Activated CD8-positive, alpha-beta memory T cell treated with anti-CD3 and anti-CD28 coated beads, Interleukin-2, amount 50 U/mL, for 24 hours (primary cell): Measurements from ENCODE around the gene TMEM132A.

Experiments used
- DNase-seq: peaks from one replicate; pipeline ENCODE4 v3.0.0-alpha.2; 2020; ENCODE audit errors: extremely low read depth

Gene TMEM132A

DNA sequence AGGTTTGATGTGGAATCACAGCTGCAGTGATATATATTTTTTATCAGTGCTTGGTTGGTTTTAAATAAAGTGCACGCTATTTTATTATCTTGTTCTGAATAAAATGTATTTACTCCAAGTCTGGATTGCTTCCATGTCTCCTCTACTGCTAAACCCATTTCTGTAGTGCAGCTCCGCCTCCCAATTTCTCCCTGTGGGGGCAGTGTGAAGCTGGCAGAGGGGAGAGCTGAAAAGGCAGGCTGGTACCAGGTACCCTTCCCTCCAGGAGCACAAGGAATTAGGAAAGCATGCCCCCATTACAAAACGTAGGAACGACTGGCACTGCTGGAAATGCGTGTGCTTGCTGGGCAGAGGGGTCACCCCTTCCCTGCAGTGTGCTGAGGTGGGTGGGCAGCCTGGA is 934 bp upstream of the TMEM132A start:
- DNase-seq, result no peak

DNA sequence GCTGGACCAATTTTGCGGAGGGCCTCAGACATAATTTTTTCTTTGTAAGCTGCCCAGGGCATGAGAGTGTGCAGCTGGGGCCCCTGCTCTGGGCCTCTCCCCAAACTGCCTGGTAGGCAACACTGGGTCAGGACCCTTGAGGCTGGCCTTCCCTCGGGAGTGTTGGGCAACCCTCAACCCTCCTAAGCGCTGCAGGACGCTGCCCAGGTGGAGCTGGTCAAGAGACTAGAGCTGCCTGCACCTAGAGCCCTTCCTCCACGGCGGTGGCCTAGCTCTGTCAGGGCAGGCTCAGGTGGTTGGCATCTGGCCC is 505 bp upstream of the TMEM132A start:
- DNase-seq, result no peak

DNA sequence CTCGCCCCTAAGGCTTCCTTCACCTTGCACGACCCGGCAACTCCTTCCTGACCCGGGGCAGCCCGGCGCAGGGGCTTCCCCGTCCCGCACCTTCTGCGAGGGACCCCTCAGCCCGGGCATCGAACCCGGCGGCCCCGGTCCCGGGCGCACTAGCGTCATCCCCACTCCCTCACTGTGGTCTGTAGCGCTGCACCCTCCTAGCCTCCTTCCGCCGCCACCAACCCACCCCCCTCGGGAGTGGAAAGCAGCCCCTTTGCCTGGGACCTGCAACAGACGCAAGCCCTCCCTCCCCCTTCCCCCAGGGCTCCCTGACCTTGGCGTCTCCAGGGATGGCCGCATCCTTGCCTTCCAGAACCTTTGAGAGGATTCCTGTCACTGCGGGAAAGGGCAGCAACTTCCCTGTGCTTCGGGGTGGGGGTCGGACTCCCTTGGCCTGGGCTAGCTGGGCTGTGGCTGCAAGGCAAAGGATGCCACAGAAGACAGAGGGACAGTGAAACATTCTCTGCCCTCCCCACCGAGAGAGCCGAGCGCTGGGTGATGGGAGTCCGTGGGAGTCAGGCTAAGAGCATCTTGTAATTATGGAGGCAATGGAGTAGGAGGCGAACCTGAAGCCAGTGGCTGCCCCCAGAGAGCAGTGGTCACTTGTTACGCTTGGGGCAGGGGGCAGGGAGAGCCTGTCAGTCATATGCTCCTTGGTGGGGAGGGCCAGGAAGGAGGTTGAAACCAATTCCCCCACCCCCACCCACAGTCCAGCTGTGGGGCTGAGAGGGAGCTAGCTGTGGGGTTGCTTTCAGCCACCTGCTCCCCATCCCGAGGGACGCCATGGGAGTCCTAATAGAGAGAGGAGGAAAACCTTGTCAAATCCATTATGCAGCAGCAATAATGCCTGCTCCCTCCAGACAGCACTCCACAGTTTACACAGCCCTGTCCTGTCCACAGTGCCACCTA is 920 bp downstream of the TMEM132A start:
- no peak for DNase-seq

DNA sequence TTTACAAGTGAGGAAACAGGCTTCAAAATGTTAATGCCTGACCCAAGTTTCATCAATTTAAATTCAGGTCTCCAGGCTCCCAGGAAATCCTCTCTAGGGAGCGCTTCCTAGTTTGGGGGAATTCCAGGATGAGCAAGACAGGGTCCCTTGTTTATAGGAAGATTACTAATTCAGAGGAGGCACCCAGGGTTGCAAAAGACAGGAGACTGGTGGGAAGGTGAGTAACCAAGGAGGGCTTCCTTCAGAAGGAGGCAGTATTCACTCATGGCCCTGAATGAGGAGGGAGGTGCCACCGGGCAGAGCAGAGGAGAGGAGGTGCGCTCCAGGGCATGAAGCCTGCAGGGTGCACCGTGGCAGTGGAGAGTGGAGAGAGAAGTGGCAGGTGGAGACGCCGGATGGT is 1.6 kb downstream of the TMEM132A start:
- no peak for DNase-seq

DNA sequence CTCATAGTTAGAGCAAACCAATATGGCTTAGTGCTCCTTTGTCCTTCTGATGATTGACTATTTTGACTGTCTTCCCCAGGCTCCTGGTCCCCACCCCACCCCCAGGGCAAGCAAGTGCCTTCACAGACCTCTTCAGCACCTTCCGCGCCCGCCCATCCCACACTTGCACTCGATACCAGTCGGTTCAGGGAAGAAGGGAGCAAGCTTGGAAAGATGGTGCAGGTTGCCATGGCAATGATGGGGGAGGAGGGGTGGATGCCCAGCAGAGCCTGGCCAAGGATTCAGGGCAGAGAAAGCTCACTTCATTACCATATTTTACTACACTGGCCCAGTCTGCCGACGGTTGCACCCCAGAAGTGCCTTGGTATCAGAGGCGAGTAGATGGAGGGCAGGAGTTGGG is 2.2 kb downstream of the TMEM132A start:
- no peak for DNase-seq

DNA sequence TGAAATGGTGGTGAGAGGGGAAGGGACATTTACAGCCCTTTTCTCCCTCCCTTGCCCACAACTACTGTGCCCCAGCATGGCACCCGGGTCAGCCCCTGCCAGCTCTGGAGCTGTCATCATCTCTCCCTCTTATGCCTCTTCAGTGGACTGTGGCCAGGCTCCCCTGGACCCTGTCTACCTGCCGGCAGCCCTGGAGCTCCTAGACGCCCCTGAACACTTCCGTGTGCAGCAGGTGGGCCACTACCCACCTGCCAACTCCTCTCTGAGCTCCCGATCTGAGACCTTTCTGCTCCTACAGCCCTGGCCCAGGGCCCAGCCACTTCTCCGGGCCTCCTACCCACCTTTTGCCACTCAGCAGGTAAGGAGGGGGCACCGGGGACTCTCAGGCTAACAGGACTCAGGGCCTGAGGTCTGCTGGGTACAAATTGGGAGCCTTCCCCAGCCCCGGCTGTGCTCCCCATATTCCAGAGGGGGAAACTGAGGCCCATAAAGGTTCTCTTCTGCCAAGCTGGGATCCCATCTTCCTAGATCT is 2.9 kb downstream of the TMEM132A start:
- no peak for DNase-seq

DNA sequence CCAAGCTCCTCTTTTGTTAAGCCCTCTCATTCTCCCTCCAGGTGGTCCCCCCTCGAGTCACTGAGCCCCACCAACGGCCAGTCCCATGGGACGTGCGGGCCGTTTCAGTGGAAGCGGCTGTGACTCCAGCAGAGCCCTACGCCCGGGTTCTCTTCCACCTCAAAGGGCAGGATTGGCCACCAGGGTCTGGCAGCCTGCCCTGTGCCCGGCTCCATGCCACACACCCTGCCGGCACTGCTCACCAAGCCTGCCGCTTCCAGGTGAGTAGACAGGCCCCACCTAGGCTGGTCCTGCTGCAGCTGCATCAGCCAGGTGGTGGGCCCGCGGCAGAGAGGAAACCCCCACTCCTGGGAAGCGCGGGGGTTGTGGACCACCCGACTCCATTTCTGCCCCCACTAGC is 3.3 kb downstream of the TMEM132A start:
- no peak for DNase-seq

DNA sequence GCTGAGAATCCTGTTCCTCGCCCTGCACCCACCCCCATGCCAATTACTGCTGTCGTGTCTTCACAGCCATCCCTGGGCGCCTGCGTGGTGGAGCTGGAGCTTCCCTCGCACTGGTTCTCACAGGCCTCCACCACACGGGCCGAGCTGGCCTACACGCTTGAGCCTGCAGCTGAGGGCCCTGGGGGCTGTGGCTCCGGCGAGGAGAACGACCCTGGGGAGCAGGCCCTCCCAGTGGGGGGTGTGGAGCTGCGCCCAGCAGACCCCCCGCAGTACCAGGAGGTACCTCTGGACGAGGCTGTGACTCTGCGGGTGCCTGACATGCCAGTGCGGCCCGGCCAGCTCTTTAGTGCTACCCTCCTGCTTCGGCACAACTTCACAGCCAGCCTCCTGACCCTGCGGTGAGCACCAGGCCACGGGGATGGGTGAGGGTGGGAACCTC is 4.3 kb downstream of the TMEM132A start:
- no peak for DNase-seq

DNA sequence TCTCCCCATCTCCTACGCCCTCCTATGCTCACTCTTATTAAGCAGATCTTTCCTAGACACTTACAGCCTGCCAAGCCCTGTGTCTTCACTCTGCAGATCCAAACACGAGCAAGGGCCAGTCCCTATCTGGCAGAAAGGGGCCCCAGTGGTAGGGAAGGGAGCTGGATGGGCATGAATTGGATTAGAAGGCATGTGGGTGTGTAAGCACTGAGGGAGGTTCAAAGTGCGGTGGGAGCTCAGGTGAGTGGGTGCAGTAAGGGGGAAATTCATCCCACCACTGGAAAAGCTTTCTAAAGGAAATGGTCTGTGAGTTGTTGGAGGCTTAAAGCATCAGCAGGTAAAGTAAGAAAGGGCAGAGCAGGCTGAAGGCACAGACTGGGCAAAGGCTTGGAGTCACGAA is 5.5 kb downstream of the TMEM132A start:
- no peak for DNase-seq

DNA sequence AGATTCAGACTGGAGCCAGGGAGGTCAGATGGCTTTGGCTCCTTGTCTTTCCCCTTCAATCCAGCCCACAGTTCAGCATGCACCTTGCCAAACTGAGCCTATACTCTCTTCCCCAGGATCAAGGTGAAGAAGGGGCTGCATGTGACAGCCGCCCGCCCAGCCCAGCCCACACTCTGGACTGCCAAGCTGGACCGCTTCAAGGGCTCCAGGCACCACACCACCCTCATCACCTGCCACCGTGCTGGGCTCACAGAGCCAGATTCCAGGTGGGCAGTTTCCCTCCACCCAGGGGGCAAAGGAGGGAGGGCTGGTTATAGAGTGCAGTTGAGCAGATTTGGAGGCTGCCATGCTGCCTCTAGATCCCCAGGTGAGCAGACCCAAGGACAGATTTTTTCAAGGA is 6.1 kb downstream of the TMEM132A start:
- no peak for DNase-seq

DNA sequence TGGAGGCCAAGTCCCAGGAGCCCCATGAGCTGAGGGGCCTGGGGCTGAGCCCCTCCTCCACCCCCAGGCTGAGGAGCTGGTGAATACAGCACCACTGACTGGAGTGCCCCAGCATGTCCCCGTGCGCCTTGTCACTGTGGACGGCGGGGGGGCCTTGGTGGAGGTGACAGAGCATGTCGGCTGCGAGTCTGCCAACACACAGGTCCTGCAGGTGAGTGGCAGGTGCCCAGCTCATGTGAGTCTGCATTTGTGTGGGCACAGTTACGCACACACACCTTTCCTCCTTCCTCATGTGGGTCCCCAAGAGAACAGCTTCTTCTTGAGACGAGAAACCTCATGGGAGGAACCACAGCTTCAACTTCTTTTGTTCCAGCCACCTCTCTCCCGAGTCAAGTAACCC is 7.7 kb downstream of the TMEM132A start:
- DNase-seq, result no peak

DNA sequence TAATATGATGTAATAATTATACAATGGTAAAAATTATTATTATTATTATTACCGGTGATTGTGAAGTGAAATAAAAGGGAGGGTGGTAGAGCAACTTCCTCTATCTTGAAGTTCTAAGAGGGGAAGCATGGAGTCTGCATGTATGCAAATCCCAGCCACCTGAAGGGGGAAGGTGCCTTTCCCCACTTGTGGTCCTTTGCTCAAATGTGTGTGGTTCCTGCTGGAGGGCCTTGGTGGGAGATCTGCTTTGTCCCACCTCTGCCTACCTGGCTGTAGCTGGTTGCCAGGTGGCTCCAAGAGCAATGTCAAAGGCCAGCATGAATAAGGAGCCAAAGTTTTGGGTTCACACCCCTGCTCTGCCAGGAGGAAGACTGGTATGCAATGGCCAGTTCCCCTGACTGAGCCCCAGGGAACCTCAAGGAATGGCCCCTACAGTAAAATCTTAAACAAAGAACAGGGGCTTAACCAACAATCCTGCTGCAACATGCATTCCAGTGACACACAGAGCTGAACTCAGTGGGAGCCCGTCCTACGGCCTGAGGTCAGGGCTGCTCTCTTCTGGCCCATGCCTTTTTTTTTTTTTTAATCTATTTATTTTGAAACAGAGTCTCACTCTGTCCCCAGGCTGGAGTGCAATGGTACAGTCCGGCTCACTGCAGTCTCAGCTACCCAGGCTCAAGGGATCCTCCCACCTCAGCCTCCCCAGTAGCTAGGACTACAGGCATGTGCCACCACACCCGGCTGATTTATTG is 8.5 kb downstream of the TMEM132A start:
- no peak for DNase-seq

DNA sequence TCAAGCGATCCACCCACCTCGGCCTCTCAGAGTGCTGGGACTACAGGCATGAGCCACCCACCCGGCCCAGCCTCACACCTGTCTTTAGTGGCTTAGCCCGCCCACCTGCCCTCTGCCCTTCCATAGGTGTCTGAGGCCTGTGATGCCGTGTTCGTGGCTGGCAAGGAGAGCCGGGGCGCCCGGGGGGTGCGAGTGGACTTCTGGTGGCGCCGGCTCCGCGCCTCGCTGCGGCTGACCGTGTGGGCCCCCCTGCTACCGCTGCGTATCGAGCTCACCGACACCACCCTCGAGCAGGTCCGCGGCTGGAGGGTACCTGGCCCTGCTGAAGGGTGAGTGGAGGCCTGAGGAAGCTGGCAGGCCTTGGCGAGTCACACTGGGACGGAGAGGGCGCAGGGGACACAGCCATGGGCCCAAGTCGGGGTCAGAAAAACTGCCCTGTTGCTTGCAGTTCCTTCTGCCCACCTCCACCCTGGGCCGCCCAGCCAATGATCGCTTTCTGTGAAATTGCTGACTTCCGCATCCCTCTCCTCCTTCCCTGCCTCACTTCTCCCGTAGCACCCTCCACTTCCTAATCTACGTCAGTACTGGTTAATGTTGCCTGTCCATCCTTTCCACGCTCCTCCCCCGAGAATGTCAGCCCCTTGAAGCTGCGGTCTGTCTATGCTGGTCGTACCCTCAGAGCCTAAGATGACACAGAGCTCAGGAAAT is 9.3 kb downstream of the TMEM132A start:
- no peak for DNase-seq

DNA sequence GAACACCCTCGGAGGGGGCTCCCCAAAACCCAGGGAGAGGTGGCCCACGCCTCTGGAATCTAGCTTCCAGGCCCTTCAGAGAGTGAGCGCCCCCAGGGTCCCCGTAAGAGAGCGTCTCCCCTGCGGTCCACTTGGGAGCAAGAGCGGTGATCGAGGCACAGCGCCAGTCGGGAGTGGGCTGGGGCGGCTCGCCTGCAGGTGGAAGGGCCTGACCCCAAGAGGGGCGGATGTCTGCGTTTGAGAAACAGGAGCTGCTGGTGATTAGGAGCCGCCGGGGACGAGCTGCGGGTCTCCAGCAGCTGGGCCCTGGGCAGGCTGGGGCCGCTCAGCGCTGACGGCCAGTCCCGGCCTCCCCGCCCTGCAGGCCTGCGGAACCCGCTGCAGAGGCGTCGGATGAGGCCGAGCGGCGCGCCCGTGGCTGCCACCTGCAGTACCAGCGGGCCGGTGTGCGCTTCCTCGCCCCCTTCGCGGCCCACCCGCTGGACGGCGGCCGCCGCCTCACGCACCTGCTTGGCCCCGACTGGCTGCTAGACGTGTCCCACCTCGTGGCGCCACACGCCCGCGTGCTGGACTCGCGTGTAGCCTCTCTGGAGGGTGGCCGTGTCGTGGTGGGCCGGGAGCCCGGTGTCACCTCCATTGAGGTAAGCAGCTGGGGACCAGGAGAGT is 10.0 kb downstream of the TMEM132A start:
- DNase-seq, result no peak

DNA sequence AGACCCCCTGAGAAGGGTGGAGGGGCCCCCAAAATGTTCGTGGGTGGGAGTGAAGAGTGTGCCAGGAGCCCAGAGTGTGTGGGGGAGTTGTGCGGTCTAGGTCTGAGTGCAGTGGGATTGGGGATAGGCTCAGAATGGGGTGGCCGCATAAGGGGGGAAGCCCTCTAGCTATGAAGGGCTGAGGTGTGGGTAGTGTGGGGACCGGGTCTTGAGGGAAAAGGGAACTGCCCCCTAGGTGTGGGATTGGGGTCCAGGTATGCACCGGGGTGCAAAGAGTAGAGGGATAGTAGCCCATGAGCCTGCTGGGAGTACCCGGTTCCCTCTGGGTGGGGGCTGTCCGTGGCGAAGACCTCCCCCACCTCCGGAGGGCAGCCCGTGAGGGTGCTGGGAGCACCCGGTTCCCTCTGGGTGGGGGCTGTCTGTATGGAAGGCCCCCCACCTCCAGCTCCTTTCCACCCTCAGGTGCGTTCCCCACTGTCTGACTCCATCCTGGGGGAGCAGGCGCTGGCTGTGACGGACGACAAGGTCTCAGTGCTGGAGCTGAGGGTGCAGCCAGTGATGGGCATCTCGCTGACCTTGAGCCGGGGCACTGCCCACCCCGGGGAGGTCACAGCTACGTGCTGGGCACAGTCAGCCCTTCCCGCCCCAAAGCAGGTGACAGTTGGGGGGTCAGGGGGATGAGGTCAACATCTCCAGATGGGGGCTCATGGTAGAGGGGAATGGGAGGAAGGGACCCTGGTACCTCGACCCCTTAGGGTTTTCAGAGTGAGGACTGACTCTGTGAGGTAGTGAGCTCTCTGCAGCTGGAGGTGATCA is 10.7 kb downstream of the TMEM132A start:
- no peak for DNase-seq

DNA sequence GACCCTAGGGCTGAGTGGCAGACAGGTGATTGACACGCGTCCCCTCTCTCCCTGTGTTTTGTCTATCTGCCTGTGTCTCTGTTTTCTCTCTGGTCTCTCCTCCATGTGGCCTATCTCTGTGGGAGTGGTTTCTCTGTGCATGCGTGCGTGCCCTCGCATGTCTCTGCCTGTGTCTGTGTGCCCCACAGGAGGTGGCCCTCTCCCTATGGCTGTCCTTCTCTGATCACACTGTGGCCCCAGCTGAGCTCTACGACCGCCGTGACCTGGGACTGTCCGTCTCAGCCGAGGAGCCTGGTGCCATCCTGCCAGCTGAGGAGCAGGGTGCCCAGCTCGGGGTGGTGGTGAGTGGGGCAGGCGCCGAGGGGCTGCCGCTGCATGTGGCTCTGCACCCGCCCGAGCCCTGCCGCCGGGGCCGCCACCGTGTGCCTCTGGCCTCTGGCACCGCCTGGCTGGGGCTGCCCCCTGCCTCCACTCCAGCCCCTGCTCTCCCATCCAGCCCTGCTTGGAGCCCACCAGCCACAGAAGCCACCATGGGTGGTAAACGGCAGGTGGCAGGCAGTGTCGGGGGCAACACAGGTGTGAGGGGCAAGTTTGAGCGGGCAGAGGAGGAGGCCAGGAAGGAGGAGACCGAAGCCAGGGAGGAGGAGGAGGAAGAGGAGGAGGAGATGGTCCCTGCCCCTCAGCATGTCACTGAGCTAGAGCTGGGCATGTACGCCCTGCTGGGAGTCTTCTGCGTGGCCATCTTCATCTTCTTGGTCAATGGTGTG is 11.6 kb downstream of the TMEM132A start:
- DNase-seq, result no peak

DNA sequence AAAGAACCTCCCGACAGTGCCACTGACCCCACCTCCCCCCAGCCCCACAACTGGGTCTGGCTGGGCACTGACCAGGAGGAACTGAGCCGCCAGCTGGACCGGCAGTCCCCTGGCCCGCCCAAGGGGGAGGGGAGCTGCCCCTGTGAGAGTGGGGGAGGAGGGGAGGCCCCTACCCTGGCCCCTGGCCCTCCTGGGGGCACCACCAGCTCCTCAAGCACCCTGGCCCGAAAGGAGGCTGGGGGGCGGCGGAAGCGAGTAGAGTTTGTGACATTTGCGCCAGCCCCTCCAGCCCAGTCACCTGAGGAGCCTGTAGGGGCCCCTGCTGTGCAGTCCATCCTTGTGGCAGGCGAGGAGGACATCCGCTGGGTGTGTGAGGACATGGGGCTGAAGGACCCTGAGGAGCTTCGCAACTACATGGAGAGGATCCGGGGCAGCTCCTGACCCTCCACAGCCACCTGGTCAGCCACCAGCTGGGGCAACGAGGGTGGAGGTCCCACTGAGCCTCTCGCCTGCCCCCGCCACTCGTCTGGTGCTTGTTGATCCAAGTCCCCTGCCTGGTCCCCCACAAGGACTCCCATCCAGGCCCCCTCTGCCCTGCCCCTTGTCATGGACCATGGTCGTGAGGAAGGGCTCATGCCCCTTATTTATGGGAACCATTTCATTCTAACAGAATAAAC is 12.3 kb downstream of the TMEM132A start:
- no peak for DNase-seq

DNA sequence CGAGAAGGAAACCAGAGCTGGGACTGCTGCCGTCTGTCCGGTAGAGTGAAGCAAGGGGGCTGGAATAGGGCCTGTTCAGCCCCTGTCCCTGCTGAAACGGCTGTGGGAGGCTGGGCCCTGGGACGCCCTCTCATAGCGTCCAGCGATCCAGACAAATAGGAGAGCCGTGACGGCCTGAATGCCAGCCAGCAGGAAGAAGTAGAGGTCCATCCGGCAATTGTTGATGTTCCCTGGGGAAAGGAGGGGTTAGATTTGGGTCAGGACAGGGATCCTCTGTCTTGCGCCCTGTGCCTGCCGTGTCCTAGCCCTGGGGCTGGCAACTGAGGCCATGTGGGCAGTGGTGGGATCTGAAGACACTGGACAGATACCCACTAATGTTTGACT is 12.9 kb downstream of the TMEM132A start:
- no peak for DNase-seq

DNA sequence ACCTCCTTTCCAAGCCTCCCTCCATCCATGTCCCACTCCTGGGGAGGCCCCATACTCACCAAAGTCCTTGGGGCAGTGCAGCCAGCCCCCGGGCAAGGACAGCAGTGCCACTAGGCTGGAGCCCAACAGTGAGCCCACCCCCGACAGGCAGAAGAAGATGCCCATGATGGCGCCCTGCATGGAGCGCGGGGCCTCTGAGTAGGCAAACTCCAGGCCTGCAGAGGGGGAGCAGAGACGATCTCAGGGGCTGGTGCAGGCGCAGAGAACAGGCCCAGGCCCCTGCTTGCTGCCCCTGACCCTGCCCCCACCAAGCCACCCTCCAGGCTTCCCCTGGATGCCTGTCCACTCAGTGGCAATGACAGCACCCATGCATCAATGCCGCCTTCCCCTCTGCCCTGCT is 13.6 kb downstream of the TMEM132A start:
- DNase-seq, result no peak

DNA sequence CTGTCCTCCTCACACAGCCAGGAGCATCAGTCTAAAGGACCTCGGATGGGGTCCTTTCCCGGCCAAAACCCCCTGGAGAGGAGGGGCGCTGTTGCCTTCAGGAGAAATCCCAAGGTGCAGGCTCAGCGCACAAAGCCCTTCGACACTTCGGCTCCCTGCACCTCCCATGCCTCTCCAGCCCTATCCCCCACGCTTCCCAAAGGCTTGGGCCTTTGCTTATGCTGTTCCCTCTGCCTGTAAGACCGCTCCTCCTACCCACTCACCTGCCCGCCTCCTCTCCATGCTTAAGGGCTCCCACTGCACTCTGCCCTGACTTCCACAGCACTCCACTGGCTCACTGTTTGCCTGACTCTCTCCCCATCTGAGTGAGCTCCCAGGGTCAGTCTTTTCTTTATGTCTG is 14.2 kb downstream of the TMEM132A start:
- DNase-seq, result no peak
